CD14-positive monocyte (primary cell): ENCODE data around the gene AP2B1. TPM values are rescaled to one million over a fixed set of nuclear protein-coding genes. Genes with fewer than 3 reads are reported as not detected.

Experiments
- DNase-seq, 3 donors: peaks; one replicate each; pipeline ENCODE4 v3.0.0-alpha.2; 2011 to 2022
- H2AFZ ChIP-seq: 2 replicates; pipeline ENCODE4 v1.6.0; 2012; ENCODE audit warnings: mild to moderate bottlenecking, low read depth, low read length, inconsistent platforms; ENCODE audit not compliant: insufficient read depth, poor library complexity, severe bottlenecking
- H3K27ac ChIP-seq, 2 donors: 1 replicate in 1 of 2; 2 replicates in 1 of 2; pipeline ENCODE4 v1.5.1; 2012 to 2013; ENCODE audit warnings: low read length in 2 of 2, control low read depth in 1 of 2, inconsistent platforms in 1 of 2, low read depth in 1 of 2, mild to moderate bottlenecking in 1 of 2
- H3K27me3 ChIP-seq, 2 donors: one replicate each; pipeline versions ENCODE4 v1.6.0 to v1.6.1; 2011 to 2013; ENCODE audit warnings: low read length in 2 of 2; ENCODE audit not compliant: control insufficient read depth in 2 of 2, insufficient read depth in 2 of 2
- H3K36me3 ChIP-seq, 2 donors: replicated peaks in 1 of 2; 1 replicate in 1 of 2; 2 replicates in 1 of 2; pipeline versions ENCODE4 v1.5.1 to v1.6.1; 2012 to 2013; ENCODE audit warnings: low read length in 2 of 2, control low read depth in 1 of 2, inconsistent platforms in 1 of 2, mild to moderate bottlenecking in 1 of 2; ENCODE audit not compliant: insufficient read depth in 2 of 2, control insufficient read depth in 1 of 2
- H3K4me1 ChIP-seq, 2 donors: 1 replicate in 1 of 2; 2 replicates in 1 of 2; pipeline versions ENCODE4 v1.5.1 to v1.6.1; 2012 to 2013; ENCODE audit warnings: low read length in 2 of 2, control low read depth in 1 of 2, inconsistent platforms in 1 of 2, mild to moderate bottlenecking in 1 of 2, moderate library complexity in 1 of 2; ENCODE audit not compliant: insufficient read depth in 2 of 2, control insufficient read depth in 1 of 2
- H3K4me2 ChIP-seq: replicated peaks from 2 replicates; pipeline ENCODE3; 2012; ENCODE audit warnings: low read length, moderate library complexity, mild to moderate bottlenecking; ENCODE audit not compliant: poor library complexity, severe bottlenecking; ENCODE audit errors: extremely low read depth
- H3K4me3 ChIP-seq, 3 experiments: fragments of 200-600 bp in 1 of 3; sonication (generic) in 1 of 3; replicated peaks in 1 of 3; 1 replicate in 2 of 3; 2 replicates in 1 of 3; pipeline ENCODE4 v1.5.1; 2011 to 2013; ENCODE audit warnings: low read length in 3 of 3, mild to moderate bottlenecking in 3 of 3, control low read depth in 2 of 3, low read depth in 2 of 3, inconsistent platforms in 1 of 3, moderate library complexity in 1 of 3
- H3K79me2 ChIP-seq: 2 replicates; pipeline ENCODE4 v1.6.0; 2012; ENCODE audit warnings: mild to moderate bottlenecking, control low read depth, inconsistent platforms, low read length, moderate library complexity; ENCODE audit not compliant: insufficient read depth
- H3K9ac ChIP-seq: 2 replicates; pipeline ENCODE4 v1.6.0; 2017; ENCODE audit warnings: low read length, mild to moderate bottlenecking; ENCODE audit not compliant: insufficient read depth, poor library complexity, severe bottlenecking
- H3K9me3 ChIP-seq, 2 donors: replicated peaks in 1 of 2; 1 replicate in 1 of 2; 2 replicates in 1 of 2; pipeline versions ENCODE4 v1.5.1 to v1.6.1; 2012 to 2013; ENCODE audit warnings: low read length in 2 of 2, control low read depth in 1 of 2; ENCODE audit not compliant: control insufficient read depth in 1 of 2, insufficient read depth in 1 of 2
- H4K20me1 ChIP-seq: 2 replicates; pipeline ENCODE4 v1.6.0; 2012; ENCODE audit warnings: mild to moderate bottlenecking, low read length, control low read depth, moderate library complexity; ENCODE audit not compliant: insufficient read depth
- H3K27ac Mint-ChIP-seq, 7 donors: one replicate each; pipeline ENCODE4 v1.8.0; 2020; ENCODE audit warnings: mild to moderate bottlenecking in 7 of 7, mixed read lengths in 7 of 7, moderate library complexity in 6 of 7, inconsistent platforms in 2 of 7
- H3K27me3 Mint-ChIP-seq, 3 donors: one replicate each; pipeline ENCODE4 v1.8.0; 2021 to 2022; ENCODE audit warnings: low read depth in 3 of 3, mild to moderate bottlenecking in 3 of 3, mixed read lengths in 3 of 3, moderate library complexity in 3 of 3, inconsistent platforms in 1 of 3
- H3K36me3 Mint-ChIP-seq, 2 donors: one replicate each; pipeline ENCODE4 v1.8.0; 2020; ENCODE audit warnings: mixed read lengths in 2 of 2, inconsistent platforms in 1 of 2, mild to moderate bottlenecking in 1 of 2
- H3K4me1 Mint-ChIP-seq: one replicate; pipeline ENCODE4 v1.8.0; 2020; ENCODE audit warnings: mild to moderate bottlenecking, mixed read lengths
- H3K4me3 Mint-ChIP-seq, 2 donors: one replicate each; pipeline ENCODE4 v1.8.0; 2020; ENCODE audit warnings: mild to moderate bottlenecking in 2 of 2, mixed read lengths in 2 of 2, moderate library complexity in 1 of 2
- H3K9me3 Mint-ChIP-seq, 7 donors: one replicate each; pipeline ENCODE4 v1.8.0; 2020 to 2022; ENCODE audit warnings: mixed read lengths in 7 of 7, mild to moderate bottlenecking in 6 of 7, moderate library complexity in 6 of 7, inconsistent platforms in 2 of 7
- WGBS: methylation state at CpG from one replicate; pipeline ENCODE4 v1.1.5; 2013; ENCODE audit warnings: missing lambda C conversion rate; ENCODE audit not compliant: insufficient coverage; 5-methylcytosine and 5-hydroxymethylcytosine counted together
- intact Hi-C, 2 donors: fragments of 100-400 bp; cut with micrococcal nuclease; formaldehyde crosslinking; loops; one replicate each; pipeline versions ENCODE4 v1.15.0 to v1.15.1; 2023
- polyA plus RNA-seq, 3 donors: library from polyadenylated mRNA; depleted of rRNA in 1 of 3; unstranded in 2 of 3; stranded (reverse) in 1 of 3; fragments of 300-500 nt in 2 of 3; fragments of >200 nt in 1 of 3; fragmentation: Illumina TruSeq in 2 of 3; gene quantifications; 1 replicate in 2 of 3; 2 replicates in 1 of 3; pipeline ENCODE4 v1.2.3, GENCODE V29; 2012 to 2021
- TF ChIP-seq, protein P1 (sequence below): fragments of 200-600 bp; IDR thresholded peaks from one replicate; pipeline ENCODE4 v1.8.0; 2022; ENCODE audit warnings: antibody characterized with exemption, mild to moderate bottlenecking

Gene AP2B1
- polyA plus RNA-seq, 3 donors, result 28.7 to 44.2 (median 29.4) TPM

DNA sequence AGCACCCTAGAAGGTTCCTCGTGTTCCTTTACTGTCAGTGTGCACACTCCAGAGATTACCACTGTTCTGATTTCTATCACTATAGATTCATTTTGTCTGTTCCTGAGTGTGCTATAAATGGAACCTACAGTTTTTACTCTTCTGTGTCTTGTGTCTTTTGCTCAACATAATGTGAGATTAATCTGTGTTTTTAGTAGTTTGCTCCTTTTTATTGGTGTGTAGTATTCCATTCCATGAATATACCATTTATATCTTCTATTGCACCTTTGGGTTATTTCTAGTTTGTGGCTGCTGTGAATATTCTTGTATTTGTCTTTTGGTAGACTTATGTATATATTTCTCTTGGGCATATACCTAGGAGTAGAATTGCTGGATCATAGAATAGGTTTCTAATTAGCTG is 68.2 kb downstream of the AP2B1 start:
- peaks cover 0 to 2% (median 0%) of the 10 kb centered on the region in 7 donors for H3K9me3 Mint-ChIP-seq
- no peaks in the 10 kb centered on the region for H4K20me1 ChIP-seq
- H3K27me3 Mint-ChIP-seq, result no peaks in the 10 kb centered on the region
- DNase-seq, result no peak
- H3K4me3 Mint-ChIP-seq, result no peak overlapping the region
- no peak overlapping the region for H3K4me3 ChIP-seq
- H3K79me2 ChIP-seq, result no peaks in the 10 kb centered on the region
- no peak overlapping the region for H3K27ac ChIP-seq
- WGBS, result no CpG with 5 or more reads among the region's 1 CpG
- H3K4me1 ChIP-seq, result no peaks in the 10 kb centered on the region
- H3K9ac ChIP-seq, result no peak overlapping the region
- H3K4me2 ChIP-seq, result no peak overlapping the region
- peaks cover 72 to 82% of the 10 kb centered on the region in 2 donors for H3K36me3 Mint-ChIP-seq
- TF ChIP-seq, protein P1, sequence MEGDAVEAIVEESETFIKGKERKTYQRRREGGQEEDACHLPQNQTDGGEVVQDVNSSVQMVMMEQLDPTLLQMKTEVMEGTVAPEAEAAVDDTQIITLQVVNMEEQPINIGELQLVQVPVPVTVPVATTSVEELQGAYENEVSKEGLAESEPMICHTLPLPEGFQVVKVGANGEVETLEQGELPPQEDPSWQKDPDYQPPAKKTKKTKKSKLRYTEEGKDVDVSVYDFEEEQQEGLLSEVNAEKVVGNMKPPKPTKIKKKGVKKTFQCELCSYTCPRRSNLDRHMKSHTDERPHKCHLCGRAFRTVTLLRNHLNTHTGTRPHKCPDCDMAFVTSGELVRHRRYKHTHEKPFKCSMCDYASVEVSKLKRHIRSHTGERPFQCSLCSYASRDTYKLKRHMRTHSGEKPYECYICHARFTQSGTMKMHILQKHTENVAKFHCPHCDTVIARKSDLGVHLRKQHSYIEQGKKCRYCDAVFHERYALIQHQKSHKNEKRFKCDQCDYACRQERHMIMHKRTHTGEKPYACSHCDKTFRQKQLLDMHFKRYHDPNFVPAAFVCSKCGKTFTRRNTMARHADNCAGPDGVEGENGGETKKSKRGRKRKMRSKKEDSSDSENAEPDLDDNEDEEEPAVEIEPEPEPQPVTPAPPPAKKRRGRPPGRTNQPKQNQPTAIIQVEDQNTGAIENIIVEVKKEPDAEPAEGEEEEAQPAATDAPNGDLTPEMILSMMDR, result no peak
- intact Hi-C loops, result no loop called here
- H2AFZ ChIP-seq, result no peak overlapping the region
- peaks cover 66 to 81% of the 10 kb centered on the region in 2 donors for H3K36me3 ChIP-seq
- H3K4me1 Mint-ChIP-seq, result no peaks in the 10 kb centered on the region
- no peaks in the 10 kb centered on the region for H3K27me3 ChIP-seq
- H3K9me3 ChIP-seq, result no peaks in the 10 kb centered on the region
- H3K27ac Mint-ChIP-seq, result no peak overlapping the region

DNA sequence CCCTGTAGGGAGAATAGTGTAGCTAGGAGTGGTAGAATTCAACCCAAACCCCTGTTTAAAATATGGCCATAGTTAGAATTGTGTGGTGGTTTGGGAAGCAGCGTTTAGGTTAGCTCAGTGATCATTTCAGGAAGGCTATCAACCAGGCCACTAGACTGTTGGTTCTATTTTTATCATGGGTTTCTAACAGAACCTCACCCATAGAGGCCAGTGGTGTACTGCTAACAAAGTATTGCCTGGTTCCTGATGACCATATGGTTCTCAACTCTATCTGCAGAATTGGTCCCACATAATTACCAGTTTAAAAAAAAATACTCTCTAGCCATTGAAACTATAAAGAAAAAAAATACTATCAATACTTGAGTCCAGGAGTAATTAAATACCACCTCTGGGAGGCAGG is 73.8 kb downstream of the AP2B1 start:
- no peak overlapping the region for H3K4me2 ChIP-seq
- H3K4me1 Mint-ChIP-seq, result no peaks in the 10 kb centered on the region
- no peak overlapping the region for H3K27ac Mint-ChIP-seq
- H3K36me3 Mint-ChIP-seq, result peaks cover 75 to 86% of the 10 kb centered on the region in 2 donors
- intact Hi-C loops, result no loop called here
- no peak overlapping the region for H2AFZ ChIP-seq
- H3K79me2 ChIP-seq, result no peaks in the 10 kb centered on the region
- no peak for DNase-seq
- no peaks in the 10 kb centered on the region for H3K27me3 ChIP-seq
- no peaks in the 10 kb centered on the region for H3K9me3 Mint-ChIP-seq
- no peak overlapping the region for H3K9ac ChIP-seq
- no CpG with 5 or more reads among the region's 1 CpG for WGBS
- no peaks in the 10 kb centered on the region for H3K27me3 Mint-ChIP-seq
- no peak overlapping the region for H3K4me3 ChIP-seq
- no peaks in the 10 kb centered on the region for H4K20me1 ChIP-seq
- H3K4me1 ChIP-seq, result no peaks in the 10 kb centered on the region
- H3K36me3 ChIP-seq, result peaks cover 66 to 92% of the 10 kb centered on the region in 2 donors
- TF ChIP-seq, protein P1, result no peak
- H3K27ac ChIP-seq, result no peak overlapping the region
- H3K9me3 ChIP-seq, result no peaks in the 10 kb centered on the region
- H3K4me3 Mint-ChIP-seq, result no peak overlapping the region
